AG09309 (cell line): ENCODE measurements around the gene PDE1A.

Source experiments
- DNase-seq: peaks from one replicate; pipeline ENCODE4 v3.0.0-alpha.2; 2010; ENCODE audit warnings: low read depth
- H3K4me3 ChIP-seq: 2 replicates; pipeline ENCODE4 v1.5.1; 2011; ENCODE audit warnings: mild to moderate bottlenecking, low read depth, low read length, moderate library complexity; ENCODE audit not compliant: control insufficient read depth
- CTCF ChIP-seq: IDR thresholded peaks from 2 replicates; pipeline ENCODE4 v1.5.1; 2011; ENCODE audit warnings: mild to moderate bottlenecking, low read depth, low read length, inconsistent platforms; ENCODE audit not compliant: insufficient read depth, control insufficient read depth; ENCODE audit errors: missing control alignments

Gene PDE1A

GRCh38 chr2:182416191-182416590, 10.6 kb downstream of the PDE1A start:
- H3K4me3 ChIP-seq: no peak overlapping the region
- no peak for TF ChIP-seq CTCF
- no peak for DNase-seq

GRCh38 chr2:182415771-182416170, 11.1 kb downstream of the PDE1A start:
- TF ChIP-seq CTCF: no peak
- no peak for DNase-seq
- H3K4me3 ChIP-seq: no peak overlapping the region

GRCh38 chr2:182412858-182413257, 14.0 kb downstream of the PDE1A start:
- TF ChIP-seq CTCF: no peak
- no peak overlapping the region for H3K4me3 ChIP-seq
- DNase-seq: no peak

- DNase-seq: no peak
- TF ChIP-seq CTCF: no peak
- no peak overlapping the region for H3K4me3 ChIP-seq
Observed at GRCh38 chr2:182410120-182410519, 16.7 kb downstream of the PDE1A start.

GRCh38 chr2:182406221-182406620, 20.6 kb downstream of the PDE1A start:
- no peak overlapping the region for H3K4me3 ChIP-seq
- no peak for TF ChIP-seq CTCF
- peak; percentile 2 for DNase-seq

- no peak overlapping the region for H3K4me3 ChIP-seq
- DNase-seq: no peak
- no peak for TF ChIP-seq CTCF
Observed at GRCh38 chr2:182404975-182405561, 21.8 kb downstream of the PDE1A start.

- no peak for DNase-seq
- H3K4me3 ChIP-seq: no peak overlapping the region
Observed at GRCh38 chr2:182404092-182404491, 22.7 kb downstream of the PDE1A start.

More at GRCh38 chr2:182404092-182404491, 22.7 kb downstream of the PDE1A start:
- TF ChIP-seq CTCF: no peak
